Skin of body (tissue), 2 donors: ENCODE results near the gene WDR86. TPM values are rescaled to one million over a fixed set of nuclear protein-coding genes. Genes with fewer than 3 reads are reported as not detected.

Experiments used
- DNase-seq: peaks from one replicate; lab custom pipeline; 2025; lab: John Stamatoyannopoulos, UW
- total RNA-seq: library from RNA; depleted of rRNA; stranded (reverse); fragments of >200 nt; gene quantifications from one replicate; pipeline ENCODE4 v1.2.3, GENCODE V29; 2014

The WDR86 gene
- total RNA-seq, 1 donor from 2014 or later = 14.0 TPM

GRCh38 chr7:151440799-151441445, 31.1 kb upstream of the WDR86 start:
- DNase-seq = no peak

- no peak for DNase-seq
These were observed 30.3 kb upstream of the WDR86 start, which contains the start of gene CRYGN for GRCh38 chr7:151439855-151440798. TSS of gene CRYGN (minus strand) at chr7:151440141. CDS start at chr7:151439917, 224 bp downstream.

- no peak for DNase-seq
These were observed 29.2 kb upstream of the WDR86 start for GRCh38 chr7:151438864-151439601.

GRCh38 chr7:151437866-151438516, 28.2 kb upstream of the WDR86 start:
- no peak for DNase-seq

- no peak for DNase-seq
These were observed 27.3 kb upstream of the WDR86 start for GRCh38 chr7:151437159-151437553.

- peak; percentile 54 for DNase-seq
These were observed 26.8 kb upstream of the WDR86 start for GRCh38 chr7:151436446-151437158.

- no peak for DNase-seq
These were observed 26.1 kb upstream of the WDR86 start for GRCh38 chr7:151435971-151436370.

GRCh38 chr7:151435103-151435916, 25.5 kb upstream of the WDR86 start:
- no peak for DNase-seq

- no peak for DNase-seq
These were observed 24.7 kb upstream of the WDR86 start for GRCh38 chr7:151434549-151434948.

GRCh38 chr7:151433721-151434400, 24.0 kb upstream of the WDR86 start:
- no peak for DNase-seq

- no peak for DNase-seq
These were observed 23.1 kb upstream of the WDR86 start for GRCh38 chr7:151432658-151433521.

GRCh38 chr7:151431768-151432311, 22.0 kb upstream of the WDR86 start:
- no peak for DNase-seq

- DNase-seq = no peak
These were observed 21.5 kb upstream of the WDR86 start for GRCh38 chr7:151431281-151431767.

- DNase-seq = no peak
These were observed 20.8 kb upstream of the WDR86 start for GRCh38 chr7:151430391-151431205.

GRCh38 chr7:151429560-151430331, 19.9 kb upstream of the WDR86 start:
- DNase-seq = no peak

GRCh38 chr7:151429237-151429559, 19.4 kb upstream of the WDR86 start:
- DNase-seq = no peak
